ENCODE results near the gene TLN1.
A peak's percentile ranks its signal among the peaks of the same experiment; 100 is the strongest.

TLN1 gene, protein sequence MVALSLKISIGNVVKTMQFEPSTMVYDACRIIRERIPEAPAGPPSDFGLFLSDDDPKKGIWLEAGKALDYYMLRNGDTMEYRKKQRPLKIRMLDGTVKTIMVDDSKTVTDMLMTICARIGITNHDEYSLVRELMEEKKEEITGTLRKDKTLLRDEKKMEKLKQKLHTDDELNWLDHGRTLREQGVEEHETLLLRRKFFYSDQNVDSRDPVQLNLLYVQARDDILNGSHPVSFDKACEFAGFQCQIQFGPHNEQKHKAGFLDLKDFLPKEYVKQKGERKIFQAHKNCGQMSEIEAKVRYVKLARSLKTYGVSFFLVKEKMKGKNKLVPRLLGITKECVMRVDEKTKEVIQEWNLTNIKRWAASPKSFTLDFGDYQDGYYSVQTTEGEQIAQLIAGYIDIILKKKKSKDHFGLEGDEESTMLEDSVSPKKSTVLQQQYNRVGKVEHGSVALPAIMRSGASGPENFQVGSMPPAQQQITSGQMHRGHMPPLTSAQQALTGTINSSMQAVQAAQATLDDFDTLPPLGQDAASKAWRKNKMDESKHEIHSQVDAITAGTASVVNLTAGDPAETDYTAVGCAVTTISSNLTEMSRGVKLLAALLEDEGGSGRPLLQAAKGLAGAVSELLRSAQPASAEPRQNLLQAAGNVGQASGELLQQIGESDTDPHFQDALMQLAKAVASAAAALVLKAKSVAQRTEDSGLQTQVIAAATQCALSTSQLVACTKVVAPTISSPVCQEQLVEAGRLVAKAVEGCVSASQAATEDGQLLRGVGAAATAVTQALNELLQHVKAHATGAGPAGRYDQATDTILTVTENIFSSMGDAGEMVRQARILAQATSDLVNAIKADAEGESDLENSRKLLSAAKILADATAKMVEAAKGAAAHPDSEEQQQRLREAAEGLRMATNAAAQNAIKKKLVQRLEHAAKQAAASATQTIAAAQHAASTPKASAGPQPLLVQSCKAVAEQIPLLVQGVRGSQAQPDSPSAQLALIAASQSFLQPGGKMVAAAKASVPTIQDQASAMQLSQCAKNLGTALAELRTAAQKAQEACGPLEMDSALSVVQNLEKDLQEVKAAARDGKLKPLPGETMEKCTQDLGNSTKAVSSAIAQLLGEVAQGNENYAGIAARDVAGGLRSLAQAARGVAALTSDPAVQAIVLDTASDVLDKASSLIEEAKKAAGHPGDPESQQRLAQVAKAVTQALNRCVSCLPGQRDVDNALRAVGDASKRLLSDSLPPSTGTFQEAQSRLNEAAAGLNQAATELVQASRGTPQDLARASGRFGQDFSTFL (N-terminal part only)
- total RNA-seq = 500 to 597 reads per million in 2 donors

DNA sequence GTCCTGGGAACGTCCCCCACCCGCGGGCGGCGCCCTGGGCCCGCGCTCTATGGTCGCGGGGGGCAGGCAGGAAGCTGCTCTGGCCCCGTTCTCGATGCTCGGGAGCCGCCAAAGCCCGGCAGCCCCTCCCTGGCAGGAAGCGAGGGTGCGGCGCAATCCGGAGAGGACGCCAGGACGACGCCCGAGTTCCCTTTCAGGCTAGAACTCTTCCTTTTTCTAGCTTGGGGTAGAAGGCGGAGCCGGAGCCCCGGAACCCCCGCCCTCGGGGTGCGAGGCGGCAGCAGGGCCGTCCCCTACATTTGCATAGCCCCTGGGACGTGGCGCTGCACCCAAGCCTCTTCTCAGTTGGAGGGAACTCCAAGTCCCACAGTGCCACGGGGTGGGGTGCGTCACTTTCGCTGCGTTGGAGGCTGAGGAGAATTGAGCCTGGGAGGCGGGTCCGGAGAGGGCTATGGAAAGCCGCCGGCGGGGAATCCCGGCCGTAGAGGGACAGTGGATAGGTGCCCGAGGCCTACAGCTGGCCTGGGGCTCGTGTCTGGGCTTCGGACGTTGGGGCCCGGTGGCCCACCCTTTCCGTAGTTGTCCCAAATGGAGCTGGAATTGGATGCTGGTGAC lies at the start of gene TLN1, which contains the start of gene CREB3:
Gene TLN1, minus strand, starts transcription at position 11 of the 615 bp plus-strand sequence. CDS start 6,501 bp downstream, outside the sequence.
Gene CREB3, plus strand, starts transcription at position 482 of the 615 bp plus-strand sequence. Its CDS starts 107 bp downstream, at position 589.
- peak; percentile 90 for DNase-seq

DNA sequence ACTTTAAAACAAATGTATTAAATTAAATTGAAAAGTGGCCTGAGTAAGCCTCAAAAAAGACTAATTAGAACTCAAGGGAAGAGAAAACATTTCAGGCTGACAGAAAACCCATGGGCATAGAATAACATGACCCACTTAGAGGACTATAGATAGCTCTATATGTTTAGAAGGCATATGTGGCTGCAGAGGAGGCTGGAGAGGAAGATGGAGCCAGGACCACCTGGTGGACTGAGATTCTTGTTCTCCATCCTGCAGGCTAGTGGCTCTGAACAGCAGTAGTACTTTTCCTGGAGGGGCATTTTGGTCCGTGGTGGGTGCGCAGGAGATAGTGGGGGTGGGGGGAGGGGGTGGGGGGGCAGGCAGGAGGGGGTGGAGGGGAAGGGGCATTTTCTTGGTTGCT lies 49.1 kb upstream of the TLN1 start:
- no peak for DNase-seq

DNA sequence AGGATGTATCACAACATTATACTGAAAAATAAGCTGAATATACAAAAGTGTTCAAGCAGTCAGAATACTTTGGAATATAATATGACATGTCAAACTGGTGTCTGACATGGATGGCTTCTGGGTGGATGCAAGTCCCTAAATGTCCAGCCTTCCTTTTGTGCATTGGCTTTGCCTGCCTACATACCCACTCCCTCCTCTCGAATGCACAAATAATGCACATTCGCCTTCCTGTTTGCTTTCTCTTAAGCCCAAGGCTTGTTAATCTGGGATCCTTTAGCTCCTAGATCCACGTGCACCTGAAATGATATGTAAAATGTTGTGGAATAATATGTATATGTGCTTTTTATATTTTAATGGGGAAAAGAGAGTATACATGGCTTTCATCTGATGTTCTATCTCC lies 46.5 kb upstream of the TLN1 start:
- DNase-seq = no peak

DNA sequence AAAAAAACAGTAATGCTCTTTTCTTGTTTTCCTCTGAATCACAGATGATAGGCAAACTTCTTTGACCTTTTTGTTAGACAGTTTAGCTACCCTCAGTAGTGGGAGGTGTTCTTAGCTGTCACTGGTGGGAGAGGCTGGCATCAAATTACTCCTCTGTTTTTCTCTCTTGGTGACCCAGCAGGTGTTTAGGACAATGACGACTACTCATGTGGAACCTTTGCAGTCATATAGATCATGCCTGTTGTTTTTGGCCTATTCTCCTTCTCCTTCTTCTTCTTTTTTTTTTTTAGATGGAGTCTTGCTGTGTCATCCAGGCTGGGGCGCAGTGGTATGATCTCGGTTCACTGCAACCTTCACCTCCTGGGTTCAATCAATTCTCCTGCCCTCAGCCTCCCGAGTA lies 44.0 kb upstream of the TLN1 start:
- DNase-seq = no peak

DNA sequence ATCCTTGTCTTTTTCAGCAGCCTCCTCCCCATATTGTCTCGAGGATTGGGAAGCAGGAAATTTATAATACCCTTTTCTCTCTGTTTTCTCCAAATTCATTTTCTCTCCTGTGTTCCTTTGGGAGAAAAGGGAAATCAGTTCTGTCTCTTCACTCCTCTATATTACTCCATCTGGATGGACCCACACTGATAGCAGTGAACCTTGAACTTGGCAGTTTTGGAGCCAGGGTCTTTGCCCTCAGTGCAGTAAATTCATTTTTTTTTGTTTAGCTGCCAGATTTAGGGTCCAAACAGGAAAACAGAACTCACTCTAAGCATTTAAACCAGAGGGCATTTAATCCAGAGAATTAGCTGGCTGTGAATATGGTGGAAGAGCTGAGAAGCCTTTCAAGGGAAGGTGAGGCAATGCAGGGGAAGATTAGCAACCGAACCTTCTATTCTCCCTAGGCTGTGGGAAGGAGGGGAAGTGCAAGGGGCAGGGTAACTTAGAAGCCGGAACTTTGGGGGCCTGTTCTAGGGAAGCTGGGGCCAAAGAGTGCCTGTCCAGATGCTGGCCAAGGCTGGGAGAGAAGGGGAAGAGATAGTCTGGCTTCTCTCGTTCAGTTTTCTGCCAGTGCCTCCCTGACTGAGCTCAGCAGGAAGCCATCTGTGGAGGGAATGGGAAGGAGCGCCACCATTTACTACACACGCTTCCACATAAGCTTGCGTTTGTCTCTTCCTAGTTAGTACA lies 43.1 kb upstream of the TLN1 start:
- DNase-seq = no peak

DNA sequence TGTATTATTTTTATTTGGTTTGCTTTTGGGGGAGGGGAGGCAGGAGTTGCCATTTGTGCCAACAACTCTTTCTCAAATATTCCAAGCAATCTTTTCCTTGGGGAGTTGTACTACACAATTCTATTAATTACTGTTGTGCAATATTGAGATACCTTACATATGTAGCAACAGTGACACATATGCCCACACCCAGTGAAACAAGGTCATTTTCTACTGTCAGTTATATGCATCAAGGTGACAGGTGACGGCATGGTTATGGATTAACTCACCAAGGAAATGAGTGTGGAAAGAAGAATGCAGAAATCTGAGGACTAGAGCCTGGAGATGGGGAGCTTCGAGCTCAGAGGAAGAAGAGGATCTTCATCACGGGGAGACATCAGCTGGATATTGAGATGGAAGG lies 39.9 kb upstream of the TLN1 start:
- no peak for DNase-seq

DNA sequence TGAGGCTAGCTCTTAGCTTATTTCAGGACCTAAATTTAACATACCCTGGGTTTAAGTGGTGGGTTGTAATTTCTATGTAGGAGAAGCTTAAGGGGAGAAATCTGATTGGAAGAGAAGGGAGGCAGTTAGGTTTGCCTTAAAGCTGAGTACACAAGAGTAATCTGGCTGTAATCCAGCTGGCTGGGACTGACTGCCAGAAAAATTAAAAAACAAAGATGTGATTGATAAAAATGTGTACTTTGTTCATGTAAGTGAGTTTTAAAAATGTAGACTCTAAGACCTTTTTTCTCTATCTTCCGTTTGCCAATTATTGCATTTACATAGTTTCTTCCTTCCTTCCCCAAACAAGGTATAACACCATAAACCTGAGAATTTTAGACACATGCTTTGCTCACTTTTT lies 39.5 kb upstream of the TLN1 start:
- DNase-seq = no peak

DNA sequence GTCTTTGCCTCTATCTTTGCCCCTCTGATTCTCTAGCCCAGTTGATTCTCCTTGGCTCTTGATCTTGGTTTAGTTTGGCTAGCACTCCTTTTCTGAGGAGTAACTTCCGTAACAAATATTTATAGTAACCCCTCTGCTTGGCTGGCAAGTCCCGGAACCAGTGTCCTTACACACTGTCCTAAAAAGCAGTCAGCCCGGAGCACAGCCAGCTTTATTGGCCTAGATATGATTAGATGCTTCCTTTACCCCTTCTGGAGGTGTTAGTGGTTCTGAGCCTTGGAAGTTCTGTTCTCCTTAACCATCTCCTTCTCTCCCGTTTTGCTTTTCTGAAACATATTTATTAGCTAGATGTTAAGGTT lies 39.1 kb upstream of the TLN1 start:
- no peak for DNase-seq

DNA sequence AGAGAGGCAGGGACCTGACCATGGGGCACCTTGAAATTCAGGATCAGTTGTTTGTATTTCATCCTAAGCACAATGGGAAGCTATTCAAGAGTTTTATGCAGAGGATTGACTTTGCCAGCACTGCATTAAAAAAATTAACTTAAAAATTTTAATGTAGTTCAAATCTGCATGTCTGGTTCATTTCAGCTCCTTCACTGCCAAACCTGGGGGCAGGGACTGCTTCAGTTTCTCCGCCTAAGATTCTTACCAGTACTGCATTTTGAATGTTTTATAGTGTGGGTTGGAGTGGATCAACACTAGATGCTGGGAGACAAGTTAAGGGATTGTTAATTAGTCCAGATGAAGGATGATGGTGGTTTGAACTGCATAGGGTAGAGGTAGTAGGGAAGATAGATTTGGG lies 37.8 kb upstream of the TLN1 start:
- no peak for DNase-seq

DNA sequence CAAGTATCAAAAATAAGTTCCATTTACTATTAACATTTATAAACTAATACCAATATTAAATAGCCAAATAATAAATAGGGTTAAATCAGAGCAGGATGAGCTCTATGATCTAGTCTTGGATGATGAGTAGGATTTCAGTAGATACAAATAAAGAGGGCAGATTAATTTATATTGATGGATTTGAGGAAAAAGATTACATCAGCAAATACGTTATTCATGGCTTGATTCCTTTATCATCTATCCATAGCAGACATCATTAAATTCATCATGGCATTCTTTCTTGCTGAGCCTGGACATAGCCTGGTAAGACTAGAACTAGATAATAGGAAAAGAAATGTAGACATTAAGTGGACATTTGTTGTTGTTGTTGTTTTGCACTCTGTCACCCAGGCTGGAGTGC lies 35.5 kb upstream of the TLN1 start:
- DNase-seq = no peak

DNA sequence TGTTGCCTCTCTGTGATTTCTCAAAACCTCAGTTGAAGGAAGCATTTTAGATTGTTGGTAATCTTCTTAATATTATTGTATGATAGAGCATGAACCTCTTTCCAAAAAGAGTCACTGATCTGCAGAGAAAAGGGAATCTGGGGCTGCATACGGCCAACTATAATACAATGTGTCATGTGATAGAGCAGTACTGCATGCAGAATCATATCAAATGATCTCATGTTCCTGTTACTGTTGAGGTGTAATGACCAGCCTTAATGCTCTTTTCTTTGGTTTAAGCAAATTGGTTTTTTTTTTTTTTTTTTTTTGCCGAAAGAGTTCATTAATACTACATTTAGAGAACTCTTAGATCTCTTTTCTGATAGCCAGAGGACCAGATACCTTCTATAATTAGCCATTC lies 35.0 kb upstream of the TLN1 start:
- DNase-seq = no peak

DNA sequence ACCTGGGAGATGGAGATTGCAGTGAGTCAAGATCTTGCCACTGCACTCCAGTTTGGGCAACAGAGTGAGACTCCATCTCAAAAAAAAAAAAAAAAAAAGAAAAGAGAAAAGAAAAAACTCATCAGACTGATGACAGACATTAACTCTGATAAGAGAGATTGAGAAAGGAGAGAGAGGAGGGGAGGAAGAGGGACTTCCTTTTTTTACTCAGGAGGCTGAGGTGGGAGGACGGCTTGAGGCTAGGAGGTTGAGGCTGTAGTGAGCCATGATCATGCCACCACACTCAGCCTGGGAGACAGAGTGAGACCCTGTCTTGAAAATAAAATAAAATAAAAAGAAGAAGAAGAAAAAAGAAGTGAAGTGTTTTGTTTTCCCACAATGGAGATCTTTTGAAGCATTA lies 31.8 kb upstream of the TLN1 start:
- DNase-seq = no peak

DNA sequence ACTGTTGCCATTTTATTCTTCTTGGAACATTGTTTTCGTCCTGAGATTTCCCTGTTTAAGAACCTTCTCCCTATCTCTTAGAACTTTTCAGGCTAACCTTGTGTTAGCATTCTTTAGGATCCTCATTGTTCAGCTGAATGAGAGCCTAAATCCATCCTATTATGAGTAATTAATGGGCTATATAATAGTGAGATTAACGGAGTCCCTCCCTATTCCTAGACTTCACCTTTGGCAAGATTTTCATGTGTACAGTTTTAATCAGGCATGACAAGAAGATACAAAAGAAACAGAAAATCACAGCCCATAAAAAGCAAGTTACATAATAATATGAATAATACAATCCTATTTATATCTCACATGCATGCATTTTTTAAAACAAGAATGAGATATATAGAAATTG lies 31.2 kb upstream of the TLN1 start:
- DNase-seq = no peak

DNA sequence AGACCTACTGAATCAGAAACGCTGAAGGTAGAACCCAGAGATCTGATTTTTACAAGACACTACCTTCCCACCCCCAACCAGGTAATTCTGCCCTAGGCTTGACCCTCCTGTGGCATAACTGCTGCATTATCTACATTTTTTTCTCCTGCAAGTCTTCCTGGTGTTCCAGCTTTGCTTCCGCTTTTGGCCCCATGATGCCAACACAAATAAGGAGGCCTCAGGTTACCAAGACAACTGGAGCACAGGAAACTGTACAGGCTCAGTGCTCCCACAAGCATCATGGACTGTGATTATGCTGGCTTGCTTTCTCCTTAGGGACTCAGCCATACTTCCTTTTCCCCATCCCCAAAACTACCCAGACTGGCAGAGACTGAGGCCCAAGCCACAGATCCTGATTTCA lies 28.7 kb upstream of the TLN1 start:
- DNase-seq = no peak

DNA sequence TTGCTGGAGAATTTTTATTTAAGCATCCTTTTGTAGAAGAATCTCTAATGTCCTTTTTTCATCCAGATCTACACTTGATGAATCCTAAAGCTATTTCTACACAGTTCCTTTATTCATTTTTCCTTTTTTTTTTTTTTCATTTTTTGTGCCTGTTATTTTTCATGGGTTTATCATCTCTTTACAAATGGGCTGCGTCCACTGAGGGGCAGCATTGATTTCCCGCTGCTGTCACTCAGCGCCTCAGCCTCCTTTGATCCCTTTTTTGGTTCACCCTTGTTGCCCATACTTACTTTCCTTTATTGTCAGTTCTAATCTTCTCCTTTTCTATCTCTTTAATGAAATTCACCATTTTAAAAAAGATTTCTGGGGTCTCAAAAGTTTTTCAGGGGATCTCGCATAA lies 27.8 kb upstream of the TLN1 start:
- DNase-seq = no peak

DNA sequence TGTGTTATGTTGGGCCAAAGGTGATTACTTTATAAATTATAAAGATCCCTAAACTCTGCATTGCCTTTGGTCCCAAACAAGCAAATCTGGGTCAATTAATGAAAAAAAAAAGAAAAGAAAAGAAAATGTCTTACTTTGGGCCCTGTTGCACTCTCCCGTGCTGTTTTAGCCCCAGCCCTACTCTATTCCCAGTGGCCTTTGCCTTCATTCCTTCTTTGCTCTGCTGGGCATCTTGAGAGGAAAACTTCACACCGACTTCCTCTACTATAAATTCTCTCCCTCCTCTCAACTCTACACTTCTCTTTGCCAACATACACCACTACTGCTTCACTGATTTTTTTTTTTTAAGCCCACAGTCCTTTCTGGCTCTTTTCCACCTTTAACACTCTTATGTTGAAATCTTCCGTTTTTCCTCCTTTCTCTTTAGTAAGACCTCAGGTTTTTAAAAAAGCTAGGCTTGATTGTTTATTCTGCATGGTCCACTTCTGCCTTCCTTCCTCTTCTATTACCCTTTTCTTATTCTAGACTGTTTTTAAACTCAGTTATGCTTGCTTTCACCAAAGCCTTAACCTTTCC lies 26.6 kb upstream of the TLN1 start:
- DNase-seq = no peak

DNA sequence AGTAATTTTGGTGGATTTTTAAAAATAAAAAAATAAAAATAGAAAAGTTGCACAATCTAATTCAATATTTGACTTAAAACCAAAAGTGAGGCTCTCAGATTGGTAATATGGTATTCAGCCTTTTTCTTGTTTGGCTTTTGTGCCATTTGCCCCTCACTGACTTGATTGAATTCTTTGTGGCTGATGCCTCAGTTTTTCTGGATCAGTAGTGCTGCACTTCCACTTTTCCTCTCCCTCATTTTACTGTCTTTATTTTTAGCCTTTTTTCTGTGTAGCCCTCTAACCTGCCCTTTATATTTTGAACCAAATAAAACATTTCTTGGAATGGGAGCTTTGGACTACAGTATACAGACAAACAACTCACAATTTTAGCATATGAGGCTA lies 25.9 kb upstream of the TLN1 start:
- DNase-seq = no peak

DNA sequence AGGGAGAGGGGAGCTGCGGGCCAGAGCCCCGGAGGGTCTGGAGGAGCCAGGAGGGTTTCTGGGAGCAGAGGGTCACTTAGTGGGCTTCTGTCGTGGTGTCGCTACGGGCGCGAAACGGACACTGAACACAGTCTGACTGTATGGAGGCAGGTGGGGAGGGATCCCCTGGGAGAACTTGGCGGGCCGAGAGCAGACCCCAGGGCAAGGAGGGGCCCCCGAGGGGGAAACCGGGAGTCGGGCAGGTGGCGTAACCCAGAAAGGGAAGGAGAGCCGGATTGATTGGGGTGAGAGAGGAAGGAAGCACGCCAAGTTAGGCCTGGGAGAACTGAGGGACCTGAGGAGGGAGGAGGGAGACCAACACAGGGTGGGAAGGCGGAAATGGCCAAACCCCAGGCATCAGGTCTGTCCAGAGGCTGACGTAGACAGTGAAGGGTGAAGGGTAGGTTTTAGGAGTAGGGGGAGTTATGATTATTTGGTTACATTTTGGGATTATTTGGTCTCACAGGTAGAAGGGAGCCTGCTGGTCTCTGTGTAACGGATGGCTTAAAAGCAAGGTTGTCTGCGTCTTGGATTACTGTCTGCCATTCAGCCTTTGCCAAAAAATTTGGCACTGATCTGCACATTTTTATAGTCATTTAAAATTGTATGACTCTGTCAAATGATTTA lies 25.4 kb upstream of the TLN1 start:
- no peak for DNase-seq

DNA sequence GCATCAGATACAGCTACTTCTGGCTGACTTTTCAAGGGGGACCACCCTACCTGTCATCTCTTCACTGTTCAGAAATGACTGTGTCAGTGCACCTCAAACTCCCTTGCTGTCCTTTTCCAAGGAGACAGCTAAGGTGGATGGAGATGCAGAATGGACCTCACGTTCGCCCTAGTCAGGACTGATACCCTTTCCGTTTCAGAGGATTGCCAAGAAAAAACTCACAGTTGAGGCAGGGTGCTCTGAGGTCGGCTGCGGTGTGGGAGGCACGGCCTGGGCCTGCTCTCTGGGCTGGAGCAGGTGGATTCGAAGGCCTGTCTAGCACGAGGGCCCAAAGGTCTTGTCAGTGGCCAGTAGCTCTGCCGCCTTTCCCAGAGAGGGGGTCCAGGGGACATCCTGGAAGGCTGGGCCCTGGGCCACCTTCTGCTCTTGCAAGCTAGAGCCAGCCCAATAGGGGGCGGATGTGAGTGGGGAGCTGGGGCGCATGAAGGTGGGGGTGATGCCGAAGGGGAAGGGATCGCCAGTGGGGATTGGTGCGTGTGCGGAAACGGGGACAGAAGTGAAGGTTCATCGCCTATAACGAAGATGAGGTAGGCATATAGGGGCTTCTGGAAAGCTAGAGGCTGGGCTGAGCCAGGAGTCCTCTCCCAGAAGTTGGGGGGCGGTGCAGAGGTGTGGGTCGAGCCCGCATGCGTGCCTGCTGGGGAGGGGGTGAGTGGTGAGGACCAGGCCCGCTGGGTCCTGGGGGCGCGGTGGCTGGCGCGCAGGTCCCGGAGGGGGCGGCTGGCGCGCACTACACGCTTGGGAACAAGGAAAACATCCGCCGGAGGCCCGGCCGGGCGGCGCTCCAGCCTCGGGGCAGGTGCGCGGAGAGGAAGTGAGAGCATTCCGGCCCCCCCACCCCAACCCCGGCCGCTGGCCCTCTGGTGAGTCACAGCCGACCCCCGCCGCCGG lies 24.6 kb upstream of the TLN1 start:
- peak; percentile 31 for DNase-seq

DNA sequence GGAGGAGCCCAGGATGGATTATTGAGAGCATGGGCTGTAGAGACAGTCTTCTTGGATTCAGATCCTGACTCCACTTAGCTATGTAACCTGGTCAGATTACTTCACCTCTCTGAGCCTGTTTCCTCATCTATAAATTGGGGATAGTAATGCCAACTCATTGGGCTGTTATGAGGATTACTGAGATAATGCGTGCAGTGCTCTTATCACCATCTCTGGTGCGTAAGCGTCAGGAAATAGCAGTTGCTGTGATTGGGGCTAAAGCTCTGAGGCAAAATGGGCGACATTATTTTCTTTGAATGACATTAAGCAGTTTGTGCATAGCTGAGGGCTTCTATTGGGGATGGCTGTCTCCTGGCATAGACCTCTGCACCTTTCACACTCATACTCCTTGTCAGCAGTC lies 23.1 kb upstream of the TLN1 start:
- no peak for DNase-seq
